22Rv1 (cell line): Measurements from ENCODE around the gene MAP4K1.

Source experiments
- CTCF ChIP-seq: fragments of 450-650 bp; IDR thresholded peaks from 2 replicates; pipeline ENCODE4 v1.5.1; 2017; ENCODE audit warnings: mild to moderate bottlenecking
- ZFX ChIP-seq: fragments of 450-650 bp; IDR thresholded peaks from 2 replicates; pipeline ENCODE4 v1.6.1; 2017; ENCODE audit warnings: antibody characterized with exemption, borderline replicate concordance

- TF ChIP-seq CTCF, result no peak
- TF ChIP-seq ZFX, result no peak
Observed at GRCh38 chr19:38545596-38545995, 72.2 kb downstream of the MAP4K1 start.
